ENCODE measurements around the gene APPBP2.
"Not testable (repeated sequence)": the region's sequence is repeated elsewhere in the genome, so short reads cannot be mapped to it uniquely, and the experiment has no call there.

Gene APPBP2

DNA sequence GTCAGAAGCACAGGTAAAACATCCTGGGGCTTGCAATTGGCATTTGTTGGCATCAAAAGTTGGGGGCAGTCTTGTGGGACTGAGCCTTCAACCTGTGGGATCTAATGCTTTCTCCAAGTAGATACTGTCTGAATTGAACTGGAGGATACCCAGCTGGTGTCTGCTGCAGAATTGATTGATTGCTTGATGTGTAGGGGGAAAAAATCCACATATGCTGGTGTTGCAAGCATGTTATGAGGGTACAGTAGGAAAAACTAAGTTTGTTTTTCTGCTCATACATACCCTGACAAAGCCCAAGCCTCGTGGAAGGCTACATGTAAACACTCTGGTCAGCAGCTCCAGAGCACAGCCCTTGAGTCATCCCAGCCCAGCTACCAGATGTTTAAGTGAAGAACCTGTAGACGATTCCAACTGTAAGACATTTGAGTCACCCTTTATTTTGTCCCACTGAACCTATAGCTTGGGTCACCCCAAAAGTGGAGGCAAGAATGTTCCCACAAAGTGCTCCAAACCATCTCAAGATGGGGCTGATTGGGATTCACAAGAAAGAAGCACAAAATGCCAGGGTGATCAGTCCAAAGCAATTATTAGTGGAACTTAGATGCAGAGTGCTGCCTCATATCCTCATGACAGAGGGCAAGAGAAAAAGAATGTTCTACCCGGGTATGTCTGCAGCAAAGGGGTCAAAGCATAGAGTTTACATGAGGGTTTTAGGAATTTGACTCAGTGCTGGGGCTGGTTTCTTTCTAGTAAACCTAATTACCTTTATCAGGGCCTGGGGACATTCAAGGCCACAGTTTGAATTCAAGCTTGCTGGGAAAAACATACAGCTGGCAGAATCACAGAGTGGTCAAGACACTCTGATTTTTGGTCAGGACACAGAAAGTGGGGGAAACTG is 9.6 kb upstream of the APPBP2 start:
- FAIRE-seq (no peak), DNase-seq (ENCODE audit: insufficient read length, low spot score) (no peak)

DNA sequence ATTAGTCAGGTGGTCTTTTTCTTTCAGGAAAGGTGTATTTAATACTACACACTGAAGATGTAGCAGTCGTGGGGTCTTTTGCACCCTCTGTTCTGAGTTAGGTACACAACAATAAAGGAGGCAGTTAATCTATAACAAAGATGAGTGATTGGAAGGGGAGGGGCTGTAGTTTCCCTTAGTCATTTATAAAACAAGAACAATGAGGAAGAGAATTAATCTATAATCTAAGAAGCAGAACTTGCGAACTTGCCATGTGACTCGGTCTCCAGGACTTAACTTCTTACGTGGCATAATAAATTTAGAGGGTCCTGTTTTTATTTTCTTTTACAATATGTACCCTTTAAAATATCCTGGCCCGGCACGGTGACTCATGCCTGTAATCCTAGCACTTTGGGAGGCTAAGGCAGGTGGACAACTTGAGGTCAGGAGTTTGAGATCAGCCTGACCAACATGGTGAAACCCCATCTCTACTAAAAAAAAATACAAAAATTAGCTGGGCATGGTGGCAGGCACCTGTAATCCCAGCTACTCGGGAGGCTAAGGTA is 8.6 kb upstream of the APPBP2 start:
- DNase-seq (ENCODE audit: insufficient read length, low spot score) (no peak), FAIRE-seq (no peak)

DNA sequence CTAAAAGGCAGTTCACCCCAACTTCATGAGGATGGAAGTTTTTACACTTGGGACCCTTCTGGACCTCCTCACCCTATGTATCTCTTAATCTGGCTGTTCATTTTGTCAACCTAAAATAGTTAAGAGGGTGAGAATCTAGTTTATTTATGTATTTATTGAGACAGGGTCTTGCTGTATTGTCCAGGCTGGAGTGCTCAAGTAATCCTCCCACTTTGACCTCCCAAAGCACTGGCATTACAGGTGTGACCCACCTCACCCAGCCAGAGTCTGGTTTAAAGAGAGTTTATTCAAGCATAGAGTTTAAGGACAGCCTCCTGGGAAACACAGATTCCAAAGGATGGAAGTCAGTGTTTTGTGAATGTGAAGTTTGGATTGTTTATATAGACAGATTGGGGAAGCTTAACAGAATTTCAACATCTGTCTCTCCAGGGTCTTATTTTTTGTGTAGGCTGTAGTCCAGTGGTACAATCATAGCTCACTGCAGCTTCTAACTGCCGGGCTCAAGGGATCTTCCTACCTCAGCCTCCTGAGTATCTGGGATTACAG is 8.0 kb upstream of the APPBP2 start:
- FAIRE-seq (no peak), DNase-seq (ENCODE audit: insufficient read length, low spot score) (no peak)

DNA sequence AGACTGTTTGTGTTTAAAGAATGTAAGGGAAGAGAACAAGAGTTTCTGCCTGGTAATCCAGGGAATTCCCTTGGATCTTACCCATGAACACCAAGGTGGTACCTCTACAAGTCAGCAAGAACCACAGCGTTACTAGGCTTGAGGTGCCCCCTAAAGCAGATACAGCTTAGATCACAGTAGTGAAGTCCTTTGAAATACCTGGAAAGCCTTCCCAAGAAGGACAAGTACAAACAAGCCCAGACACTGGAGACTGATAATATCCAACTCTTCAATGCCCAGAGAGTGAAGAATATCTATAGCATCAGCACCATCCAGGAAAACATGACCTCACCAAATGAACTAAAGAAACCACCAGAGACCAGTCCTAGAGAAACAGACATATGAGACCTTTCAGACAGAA is 3.8 kb upstream of the APPBP2 start:
- DNase-seq (ENCODE audit: insufficient read length, low spot score) (no peak), FAIRE-seq (no peak)

DNA sequence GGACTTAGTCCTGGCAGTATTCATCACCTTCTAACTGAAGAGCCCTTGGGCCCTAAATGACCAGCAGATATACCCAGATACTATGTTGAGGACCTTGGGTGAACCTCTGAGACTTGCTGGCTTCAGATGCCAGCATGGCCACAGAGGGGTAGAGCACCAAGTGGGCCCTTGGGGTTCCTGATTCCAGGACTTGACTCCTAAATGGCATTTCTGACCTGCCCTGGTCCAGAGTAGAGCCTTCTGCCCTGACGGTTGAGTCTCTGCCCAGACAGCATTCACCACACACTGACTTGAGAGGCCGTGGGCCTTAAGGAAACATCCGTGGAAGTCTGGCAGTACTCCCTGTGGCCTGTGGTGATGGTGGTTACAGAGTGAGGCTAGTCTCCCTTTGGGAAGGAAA is 2.8 kb upstream of the APPBP2 start:
- no peak for FAIRE-seq
- DNase-seq (ENCODE audit: insufficient read length, low spot score), result no peak

DNA sequence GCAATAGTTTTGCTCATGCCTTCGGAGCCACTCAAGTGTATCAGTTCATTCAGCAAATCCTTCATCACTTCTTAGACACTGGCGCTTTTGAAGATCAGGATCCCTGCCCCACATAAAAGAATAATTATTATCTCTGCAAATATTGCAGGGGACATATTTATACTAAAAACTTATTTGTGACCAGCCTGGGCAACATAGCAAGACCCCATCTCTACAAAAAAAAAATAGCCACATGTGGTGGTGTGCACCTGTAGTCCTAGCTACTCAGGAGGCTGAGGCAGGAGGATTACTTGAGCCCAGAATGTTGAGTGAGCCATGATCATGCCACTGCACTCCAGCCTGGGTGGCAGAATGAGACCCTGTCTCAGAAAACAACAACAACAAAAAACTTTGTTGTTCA is 1.7 kb upstream of the APPBP2 start:
- no peak for DNase-seq (ENCODE audit: insufficient read length, low spot score)
- no peak for FAIRE-seq

DNA sequence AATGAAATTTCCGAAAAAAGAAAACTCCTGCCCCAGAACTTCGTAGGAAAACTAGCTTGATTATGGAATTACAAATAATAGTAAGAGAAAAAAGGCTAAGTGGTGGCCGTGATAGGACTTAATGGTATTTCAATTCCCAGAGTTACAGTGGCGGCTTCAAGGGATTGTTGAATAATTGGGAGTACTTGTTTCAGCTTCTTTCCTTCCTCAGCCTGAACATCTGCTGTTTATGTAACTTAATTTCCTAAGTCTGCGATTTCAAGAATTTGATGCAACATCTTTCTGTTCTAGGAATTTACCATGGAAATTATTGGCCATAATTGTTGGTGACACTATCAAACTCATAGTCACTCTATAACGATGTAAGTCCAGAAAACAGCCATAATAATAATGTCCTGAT is 684 bp upstream of the APPBP2 start:
- FAIRE-seq (no peak), DNase-seq (ENCODE audit: insufficient read length, low spot score) (no peak)

DNA sequence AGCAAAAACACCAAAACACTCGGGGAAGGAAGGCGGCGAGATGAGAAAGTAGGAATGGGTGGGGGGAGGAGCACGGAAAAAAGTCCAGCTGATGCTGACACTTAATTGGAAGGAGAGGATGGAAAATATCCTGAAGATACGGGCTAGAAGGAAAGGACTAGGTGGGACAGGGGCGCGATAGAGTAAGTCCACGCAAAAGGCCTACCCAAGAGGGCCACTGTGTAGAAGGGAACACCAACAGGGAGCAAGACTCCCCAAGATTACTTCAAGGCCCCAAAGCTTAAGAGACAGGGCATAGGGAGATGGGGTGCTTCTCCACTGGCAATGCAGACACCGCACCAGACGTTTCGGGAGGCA is 736 bp downstream of the APPBP2 start:
- DNase-seq (ENCODE audit: insufficient read length, low spot score) (no peak), FAIRE-seq (no peak)

DNA sequence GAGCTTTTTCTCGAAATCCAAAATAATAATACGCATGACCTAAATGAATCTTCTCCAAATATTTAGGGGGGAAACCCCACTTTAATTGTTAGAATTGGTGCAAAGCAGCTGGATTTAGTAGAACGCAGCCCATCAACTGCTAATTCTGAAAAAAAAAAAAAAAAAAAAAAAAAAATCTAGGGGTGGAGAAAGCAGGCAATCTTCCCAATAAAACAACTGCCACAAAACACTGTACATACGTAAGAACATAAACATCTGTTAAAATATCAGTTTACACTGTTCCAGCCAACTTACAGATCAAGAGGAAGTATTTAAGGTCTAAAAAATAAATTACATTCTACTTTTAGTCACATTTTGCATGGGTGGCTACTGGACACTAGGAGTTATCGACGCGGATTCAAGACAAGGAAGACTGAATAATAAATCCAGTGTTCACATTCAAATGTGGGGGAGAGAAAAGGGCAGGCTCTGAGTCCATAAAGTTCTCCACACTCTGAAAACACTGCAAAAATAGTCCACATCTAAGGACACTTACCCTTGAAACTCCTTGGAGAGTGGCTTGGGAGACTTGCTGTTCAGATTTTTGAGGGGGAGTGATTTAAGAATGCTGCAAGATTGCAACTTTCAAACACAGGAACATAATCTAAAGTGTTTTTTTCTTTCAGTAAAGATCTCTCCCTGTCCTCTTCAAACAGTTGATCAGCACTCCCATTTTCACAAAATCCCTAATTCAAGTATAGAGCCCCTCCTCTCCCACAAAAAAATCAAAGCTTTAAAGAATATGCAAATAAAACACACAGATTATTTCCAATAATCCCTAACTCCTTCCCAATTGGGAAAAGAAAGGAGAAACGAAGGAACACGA is 1.3 kb downstream of the APPBP2 start:
- DNase-seq (ENCODE audit: insufficient read length, low spot score), result no peak
- FAIRE-seq, result no peak

DNA sequence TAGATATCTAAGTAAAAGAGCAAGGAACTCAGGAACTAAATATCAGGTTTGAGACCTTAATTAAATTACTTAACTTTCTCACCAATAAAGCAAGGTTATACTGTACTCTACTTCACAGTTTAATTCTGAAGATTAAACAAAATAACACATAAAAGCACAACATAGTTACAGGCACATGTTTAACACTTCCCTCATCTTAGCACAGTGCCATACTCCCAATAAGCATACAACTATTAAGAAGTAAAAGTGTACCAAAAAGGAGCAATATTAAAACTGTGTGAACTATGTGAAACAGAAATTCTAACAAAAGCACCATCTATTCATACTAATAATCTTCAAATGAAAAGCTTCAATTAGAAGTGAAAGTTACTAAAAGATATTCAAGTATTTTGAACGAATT is 2.2 kb downstream of the APPBP2 start:
- FAIRE-seq, result no peak
- DNase-seq (ENCODE audit: insufficient read length, low spot score), result no peak

DNA sequence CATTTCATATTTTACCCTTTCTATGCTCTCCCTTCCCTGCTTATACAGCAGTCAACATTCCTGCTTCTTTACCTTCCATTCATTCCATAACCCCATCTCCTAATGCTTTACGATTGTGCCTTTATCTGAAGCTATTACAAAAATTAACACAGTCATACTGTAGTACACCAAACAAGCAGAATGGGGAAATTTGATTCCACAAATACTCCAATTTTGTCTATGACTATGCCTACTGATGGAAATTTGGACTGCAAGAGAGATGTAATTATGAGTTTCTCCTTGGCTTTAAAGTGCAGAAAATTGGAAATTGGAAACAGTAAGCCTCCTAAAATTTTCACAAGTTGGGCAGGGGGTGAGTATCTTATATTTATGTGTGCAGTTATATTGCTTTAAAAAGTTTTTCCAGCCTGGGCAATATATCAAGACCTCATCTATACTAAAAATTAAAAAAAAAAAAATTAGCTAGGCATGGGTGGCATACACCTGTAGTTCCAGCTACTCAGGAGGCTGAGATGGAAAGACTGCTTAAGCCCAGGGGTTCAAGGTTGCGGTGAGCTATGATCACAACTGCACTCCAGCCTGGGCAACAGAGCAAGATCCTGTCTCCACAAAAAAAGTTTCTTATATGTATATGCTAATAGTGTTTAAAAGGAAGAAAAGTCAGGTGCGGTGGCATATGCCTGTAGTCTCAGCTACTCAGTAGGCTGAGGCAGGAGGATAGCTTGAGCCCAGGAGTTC is 3.0 kb downstream of the APPBP2 start:
- FAIRE-seq (no peak), DNase-seq (ENCODE audit: insufficient read length, low spot score) (no peak)

DNA sequence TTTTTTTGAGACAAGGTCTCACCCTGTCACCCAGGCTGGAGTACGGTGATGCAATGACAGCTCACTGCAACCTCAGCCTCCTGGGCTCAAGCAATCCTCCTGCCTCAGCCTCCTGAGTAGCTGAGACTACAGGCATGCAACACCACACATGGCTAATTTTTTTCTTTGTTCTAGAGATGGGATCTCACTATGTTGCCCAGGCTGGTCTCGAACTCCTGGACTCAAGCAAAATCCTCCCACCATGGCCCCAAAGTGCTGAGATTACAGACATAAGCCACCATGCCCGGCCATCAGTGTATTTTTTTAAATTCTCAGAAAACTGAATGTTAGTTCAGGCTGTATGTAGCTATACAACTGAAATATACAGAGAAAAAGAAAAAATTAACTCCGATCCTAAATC is 6.2 kb downstream of the APPBP2 start:
- no peak for FAIRE-seq

DNA sequence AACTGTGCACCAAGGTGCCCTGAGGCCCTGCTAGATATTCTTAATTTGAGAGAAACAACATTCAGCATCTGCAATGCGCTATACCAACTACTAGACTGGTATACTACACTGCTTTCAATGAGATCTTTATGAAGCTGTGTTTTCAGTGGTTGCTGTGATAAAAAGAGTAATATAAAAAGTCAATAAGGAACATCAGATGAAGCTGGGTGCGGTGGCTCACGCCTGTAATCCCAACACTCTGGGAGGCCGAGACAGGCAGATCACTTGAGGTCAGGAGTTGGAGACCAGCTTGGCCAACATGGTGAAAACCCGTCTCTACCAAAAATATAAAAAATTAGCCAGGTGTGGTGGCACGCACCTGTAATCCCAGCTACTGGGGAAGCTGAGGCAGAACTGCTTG is 10.4 kb downstream of the APPBP2 start:
- FAIRE-seq, result not testable (repeated sequence)

More for the DNA sequence above, 6.2 kb downstream of the APPBP2 start:
- DNase-seq (ENCODE audit: insufficient read length, low spot score), result no peak

DNA sequence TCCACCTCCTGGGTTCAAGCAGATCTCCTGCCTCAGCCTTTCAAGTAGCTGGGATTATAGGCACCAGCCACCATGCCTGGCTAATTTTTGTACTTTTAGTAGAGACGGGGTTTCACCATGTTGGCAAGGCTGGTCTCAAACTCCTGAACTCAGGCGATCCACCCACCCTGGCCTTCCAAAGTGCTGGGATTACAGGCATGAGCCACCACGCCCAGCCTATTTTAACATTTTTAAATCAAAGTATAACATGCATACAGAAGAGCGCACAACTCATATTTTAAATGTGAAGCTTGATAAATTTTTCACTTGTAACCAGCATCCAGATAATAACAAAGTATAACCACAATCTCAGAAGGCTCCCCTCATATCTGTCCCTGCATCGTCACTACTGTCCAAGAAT is 10.8 kb downstream of the APPBP2 start:
- FAIRE-seq; DNase-seq (ENCODE audit: insufficient read length, low spot score): not testable (repeated sequence)

More for the DNA sequence above, 10.4 kb downstream of the APPBP2 start:
- DNase-seq (ENCODE audit: insufficient read length, low spot score), result not testable (repeated sequence)

DNA sequence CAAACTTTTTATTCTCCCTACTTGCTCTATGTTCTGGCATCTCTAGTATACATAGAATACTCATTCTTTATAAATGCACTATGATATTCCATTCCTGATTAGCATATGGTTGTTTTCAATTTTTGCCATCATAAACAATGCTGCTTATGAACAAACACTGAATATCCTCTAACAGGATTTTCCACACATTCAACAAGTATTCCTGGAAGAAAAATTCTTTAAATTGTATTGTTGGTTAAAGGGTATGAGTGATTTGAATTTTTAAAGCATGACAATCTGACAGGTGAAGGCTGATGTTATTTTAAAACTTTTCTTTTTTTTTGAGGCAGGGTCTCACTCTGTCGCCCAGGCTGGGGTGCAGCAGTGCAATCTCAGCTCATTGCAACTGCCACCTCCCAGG is 11.5 kb downstream of the APPBP2 start:
- DNase-seq (ENCODE audit: insufficient read length, low spot score) (no peak), FAIRE-seq (no peak)

DNA sequence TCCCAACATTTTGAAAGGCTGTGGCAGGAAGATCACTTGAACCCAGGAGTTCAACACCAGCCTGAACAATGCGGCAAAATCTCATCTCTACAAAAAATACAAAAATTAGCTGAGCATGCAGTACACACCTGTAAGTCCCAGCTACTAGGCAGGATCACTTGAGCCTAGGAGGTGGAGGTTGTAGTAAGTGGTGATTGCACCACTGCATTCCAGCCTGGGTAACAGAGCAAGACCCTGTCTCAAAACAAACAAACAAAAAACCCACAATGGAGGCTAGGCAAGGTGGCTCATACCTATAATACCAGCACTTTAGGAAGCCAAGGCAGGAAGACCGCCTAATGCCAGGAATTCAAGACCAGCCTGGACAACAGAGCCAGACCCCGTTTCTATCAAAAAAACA is 12.0 kb downstream of the APPBP2 start:
- no peak for FAIRE-seq
- no peak for DNase-seq (ENCODE audit: insufficient read length, low spot score)

DNA sequence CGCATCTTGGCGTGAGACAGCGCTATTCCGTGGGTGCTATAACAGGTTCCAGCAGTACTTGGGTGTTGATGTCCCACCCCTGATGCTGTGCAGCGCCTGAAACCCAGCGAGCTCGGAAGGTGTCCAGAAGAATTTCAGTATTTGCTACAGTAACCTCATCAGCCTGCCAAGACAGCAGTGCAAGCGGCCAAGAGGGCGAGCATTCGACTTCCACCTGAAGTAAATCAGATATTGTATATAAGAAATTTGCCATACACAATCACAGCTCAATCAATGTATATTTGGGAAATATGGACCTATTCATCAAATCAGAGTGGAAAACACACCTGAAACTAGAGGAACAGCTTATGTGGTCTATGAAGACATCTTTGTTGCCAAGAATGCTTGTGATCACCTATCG is 13.0 kb downstream of the APPBP2 start:
- FAIRE-seq, result no peak
- DNase-seq (ENCODE audit: insufficient read length, low spot score), result no peak

DNA sequence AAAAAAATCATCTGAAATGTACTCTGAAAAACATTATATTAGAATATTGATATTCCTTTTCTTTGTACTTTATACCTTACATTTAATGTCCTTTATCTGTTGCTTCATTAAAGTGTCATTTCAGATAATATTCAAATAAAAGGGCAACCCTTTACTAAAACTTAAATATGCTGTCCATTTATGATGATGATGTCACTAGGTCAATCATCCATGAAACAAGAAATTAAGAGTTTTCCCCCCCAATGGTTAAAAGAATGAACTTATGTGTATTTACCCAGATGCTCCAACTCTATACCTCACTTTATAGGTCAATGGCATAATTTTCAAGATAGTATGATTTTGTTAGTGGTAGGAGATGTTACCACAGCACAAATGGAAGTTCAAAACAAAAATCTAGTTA is 15.3 kb downstream of the APPBP2 start:
- DNase-seq (ENCODE audit: insufficient read length, low spot score) (no peak), FAIRE-seq (no peak)

DNA sequence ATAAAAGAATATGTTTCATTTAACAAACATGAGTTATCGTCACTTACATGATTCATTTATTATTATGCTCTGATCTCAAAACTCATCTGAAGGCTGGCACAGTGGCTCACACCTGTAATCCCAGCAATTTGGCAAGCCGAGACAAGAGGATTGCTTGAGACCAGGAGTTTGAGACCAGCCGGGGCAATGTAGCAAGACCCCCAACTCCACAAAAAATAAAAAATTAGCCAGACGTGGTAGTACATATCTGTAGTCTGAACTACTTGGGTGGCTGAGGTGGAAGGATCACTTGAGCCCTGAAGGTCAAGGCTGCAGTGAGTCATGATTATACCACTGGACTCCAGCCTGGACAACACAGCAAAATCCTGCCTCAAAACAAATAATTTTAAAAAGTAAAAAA is 16.0 kb downstream of the APPBP2 start:
- DNase-seq (ENCODE audit: insufficient read length, low spot score) (no peak), FAIRE-seq (no peak)

DNA sequence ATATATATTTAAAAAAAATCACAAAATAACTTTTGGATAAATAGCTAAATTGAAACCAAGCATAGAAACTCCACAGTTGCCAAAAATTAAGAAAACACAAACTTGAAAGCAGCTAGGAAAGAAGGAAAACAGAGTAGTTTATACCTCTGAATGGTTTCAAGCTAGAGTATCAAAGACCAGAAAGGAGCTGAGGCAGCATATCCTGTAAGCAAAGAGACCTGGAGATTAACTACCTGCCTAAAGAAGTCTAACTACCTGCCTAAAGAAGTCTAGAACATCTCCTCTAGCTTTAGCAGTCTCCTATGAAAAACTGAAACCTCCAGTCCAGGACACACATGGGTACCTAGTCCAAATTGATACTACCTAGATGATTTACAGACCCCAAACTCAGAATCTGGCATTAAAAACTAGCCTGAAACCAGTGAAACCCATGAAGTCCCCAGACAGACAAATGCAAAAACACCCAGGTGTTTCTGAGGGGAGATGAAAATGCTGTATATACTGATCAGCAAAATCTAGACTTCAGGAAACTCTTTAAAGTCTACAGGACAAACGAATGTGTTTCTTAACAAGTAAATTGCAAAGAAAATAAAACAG is 17.6 kb downstream of the APPBP2 start:
- peak; percentile 67 for FAIRE-seq
- peak; percentile 14 for DNase-seq (ENCODE audit: insufficient read length, low spot score)
